GM12878 (cell line): ENCODE data around the gene NLRP6. TPM values are rescaled to one million over a fixed set of nuclear protein-coding genes. Genes with fewer than 3 reads are reported as not detected.

Experiments
- BHLHE40 ChIP-seq, 2 experiments: fragments of 450-650 bp in 1 of 2; IDR thresholded peaks; 2 replicates each; pipeline ENCODE4 v1.6.1; 2011 to 2017; ENCODE audit warnings: low read depth in 2 of 2, borderline replicate concordance in 1 of 2, improper control_type of control experiment in 1 of 2, low read length in 1 of 2, mild to moderate bottlenecking in 1 of 2
- CBX3 ChIP-seq: fragments of 200-600 bp; sonication (generic); IDR thresholded peaks from 2 replicates; pipeline ENCODE4 v1.6.1; 2016; ENCODE audit warnings: low read depth, borderline replicate concordance
- CEBPB ChIP-seq, 2 experiments: fragments of 150-350 bp in 1 of 2; IDR thresholded peaks; 2 replicates each; pipeline ENCODE4 v1.6.1; 2012 to 2014; ENCODE audit warnings: low read depth in 2 of 2, low read length in 2 of 2, borderline replicate concordance in 1 of 2, inconsistent platforms in 1 of 2
- CHD1 ChIP-seq: IDR thresholded peaks from 2 replicates; pipeline ENCODE4 v1.6.1; 2012; ENCODE audit warnings: low read depth, low read length, improper control_type of control experiment
- GATAD2B ChIP-seq: fragments of 450-650 bp; conservative IDR thresholded peaks from 2 replicates; pipeline ENCODE4 v1.6.1; 2017; ENCODE audit warnings: low read depth, mild to moderate bottlenecking, moderate library complexity
- HCFC1 ChIP-seq: fragments of 150-350 bp; IDR thresholded peaks from 2 replicates; pipeline ENCODE4 v1.6.1; 2014; ENCODE audit warnings: low read length
- HDAC2 ChIP-seq: fragments of 200-600 bp; sonication (generic); IDR thresholded peaks from 2 replicates; pipeline ENCODE4 v1.6.1; 2017
- MEF2B ChIP-seq: fragments of 450-650 bp; IDR thresholded peaks from 2 replicates; pipeline ENCODE4 v1.6.1; 2018; ENCODE audit warnings: mild to moderate bottlenecking, moderate library complexity; ENCODE audit not compliant: partially characterized antibody, poor library complexity, severe bottlenecking
- NFYA ChIP-seq: IDR thresholded peaks from 2 replicates; pipeline ENCODE4 v1.6.1; 2011; ENCODE audit warnings: low read depth, mild to moderate bottlenecking, low read length, improper control_type of control experiment, borderline replicate concordance
- NR2C1 ChIP-seq: fragments of 450-650 bp; IDR thresholded peaks from 2 replicates; pipeline ENCODE4 v1.6.1; 2017; ENCODE audit warnings: antibody characterized with exemption, mild to moderate bottlenecking, moderate library complexity
- NRF1 ChIP-seq: conservative IDR thresholded peaks from 2 replicates; pipeline ENCODE4 v1.6.1; 2011; ENCODE audit warnings: mild to moderate bottlenecking, low read depth, low read length, improper control_type of control experiment
- RAD21 ChIP-seq: IDR thresholded peaks from 2 replicates; pipeline ENCODE4 v1.6.1; 2011; ENCODE audit warnings: mild to moderate bottlenecking, low read depth, low read length, moderate library complexity; ENCODE audit not compliant: insufficient read depth
- SIN3A ChIP-seq: IDR thresholded peaks from 2 replicates; pipeline ENCODE4 v1.6.1; 2012; ENCODE audit warnings: low read depth, low read length, improper control_type of control experiment
- SIX5 ChIP-seq: IDR thresholded peaks from 2 replicates; pipeline ENCODE4 v1.6.1; 2011; ENCODE audit warnings: mild to moderate bottlenecking, low read depth, low read length, moderate library complexity; ENCODE audit not compliant: severe bottlenecking
- STAT1 ChIP-seq: fragments of 450-650 bp; conservative IDR thresholded peaks from 2 replicates; pipeline ENCODE4 v1.6.1; 2014; ENCODE audit warnings: antibody characterized with exemption, mild to moderate bottlenecking
- YY1 ChIP-seq: IDR thresholded peaks from 2 replicates; pipeline ENCODE4 v1.6.1; 2011; ENCODE audit warnings: low read depth, mild to moderate bottlenecking, low read length
- ZNF217 ChIP-seq: fragments of 450-650 bp; IDR thresholded peaks from 2 replicates; pipeline ENCODE4 v1.6.1; 2017; ENCODE audit warnings: antibody characterized with exemption, mild to moderate bottlenecking
- polyA plus RNA-seq, 11 experiments: library from polyadenylated mRNA; depleted of rRNA in 4 of 11; unstranded in 6 of 11; stranded (reverse) in 5 of 11; fragments of >200 nt; fragmentation: Nextera tagmentation in 4 of 11; fragmentation: Illumina TruSeq in 1 of 11; extraction: Ambion mirVana in 4 of 11; extraction: Trizol in 1 of 11; gene quantifications; 1 replicate in 1 of 11; 2 replicates in 10 of 11; pipeline versions ENCODE4 v1.2.1 to v1.2.3, GENCODE V29; 2011 to 2016; ENCODE audit warnings: inconsistent platforms in 2 of 11, missing spikeins in 2 of 11, low read depth in 1 of 11
- total RNA-seq, 4 experiments: library from RNA; depleted of rRNA in 3 of 4; stranded (reverse); fragments of >200 nt in 3 of 4; fragmentation: Illumina TruSeq in 1 of 4; extraction: Trizol in 1 of 4; gene quantifications; 2 replicates each; pipeline versions ENCODE4 v1.2.1 to v1.2.3, GENCODE V29; 2013 to 2021
- TF ChIP-seq, protein P1 (sequence below): fragments of 450-650 bp; formaldehyde crosslinking; IDR thresholded peaks from 2 replicates; pipeline ENCODE4 v1.5.0; 2022; ENCODE audit warnings: mild to moderate bottlenecking, missing genetic modification characterization
- TF ChIP-seq, protein P2 (sequence below): fragments of 450-650 bp; IDR thresholded peaks from 2 replicates; pipeline ENCODE4 v1.6.1; 2017; ENCODE audit warnings: borderline replicate concordance
- TF ChIP-seq, protein P3 (sequence below): fragments of 450-650 bp; IDR thresholded peaks from 2 replicates; pipeline ENCODE4 v1.6.1; 2017; ENCODE audit warnings: mild to moderate bottlenecking, low read depth, inconsistent platforms; ENCODE audit not compliant: poor library complexity, severe bottlenecking
- TF ChIP-seq, protein P4 (sequence below): fragments of 450-650 bp; IDR thresholded peaks from 2 replicates; pipeline ENCODE4 v1.6.1; 2017; ENCODE audit warnings: low read depth, mild to moderate bottlenecking, moderate library complexity

Gene NLRP6
- total and polyA plus RNA-seq, 10 of the 15 experiments (the other 5 are each of a cell fraction or from before 2014, with no cell fraction given): 0.03 to 0.11 TPM; not detected in 8

DNA sequence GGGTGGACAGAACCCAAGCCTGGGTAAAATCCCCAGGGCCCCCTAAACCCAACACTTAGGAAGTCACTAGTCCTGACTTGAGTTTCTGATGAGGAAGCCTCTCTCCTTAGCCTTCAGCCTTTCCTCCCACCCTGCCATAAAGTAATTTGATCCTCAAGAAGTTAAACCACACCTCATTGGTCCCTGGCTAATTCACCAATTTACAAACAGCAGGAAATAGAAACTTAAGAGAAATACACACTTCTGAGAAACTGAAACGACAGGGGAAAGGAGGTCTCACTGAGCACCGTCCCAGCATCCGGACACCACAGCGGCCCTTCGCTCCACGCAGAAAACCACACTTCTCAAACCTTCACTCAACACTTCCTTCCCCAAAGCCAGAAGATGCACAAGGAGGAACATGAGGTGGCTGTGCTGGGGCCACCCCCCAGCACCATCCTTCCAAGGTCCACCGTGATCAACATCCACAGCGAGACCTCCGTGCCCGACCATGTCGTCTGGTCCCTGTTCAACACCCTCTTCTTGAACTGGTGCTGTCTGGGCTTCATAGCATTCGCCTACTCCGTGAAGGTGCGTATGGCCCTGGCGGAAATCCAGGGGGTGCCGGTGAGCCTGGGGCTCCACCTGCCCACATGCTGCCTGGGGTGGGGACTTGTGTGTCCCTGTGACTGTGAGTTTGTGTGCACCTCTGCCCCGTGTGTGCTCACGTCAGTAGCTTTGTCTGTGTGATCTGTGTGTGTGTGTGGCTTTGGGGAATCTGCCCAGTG is 35.8 kb downstream of the NLRP6 start, which contains the start of gene IFITM1 (continued):
- TF ChIP-seq, protein P1, sequence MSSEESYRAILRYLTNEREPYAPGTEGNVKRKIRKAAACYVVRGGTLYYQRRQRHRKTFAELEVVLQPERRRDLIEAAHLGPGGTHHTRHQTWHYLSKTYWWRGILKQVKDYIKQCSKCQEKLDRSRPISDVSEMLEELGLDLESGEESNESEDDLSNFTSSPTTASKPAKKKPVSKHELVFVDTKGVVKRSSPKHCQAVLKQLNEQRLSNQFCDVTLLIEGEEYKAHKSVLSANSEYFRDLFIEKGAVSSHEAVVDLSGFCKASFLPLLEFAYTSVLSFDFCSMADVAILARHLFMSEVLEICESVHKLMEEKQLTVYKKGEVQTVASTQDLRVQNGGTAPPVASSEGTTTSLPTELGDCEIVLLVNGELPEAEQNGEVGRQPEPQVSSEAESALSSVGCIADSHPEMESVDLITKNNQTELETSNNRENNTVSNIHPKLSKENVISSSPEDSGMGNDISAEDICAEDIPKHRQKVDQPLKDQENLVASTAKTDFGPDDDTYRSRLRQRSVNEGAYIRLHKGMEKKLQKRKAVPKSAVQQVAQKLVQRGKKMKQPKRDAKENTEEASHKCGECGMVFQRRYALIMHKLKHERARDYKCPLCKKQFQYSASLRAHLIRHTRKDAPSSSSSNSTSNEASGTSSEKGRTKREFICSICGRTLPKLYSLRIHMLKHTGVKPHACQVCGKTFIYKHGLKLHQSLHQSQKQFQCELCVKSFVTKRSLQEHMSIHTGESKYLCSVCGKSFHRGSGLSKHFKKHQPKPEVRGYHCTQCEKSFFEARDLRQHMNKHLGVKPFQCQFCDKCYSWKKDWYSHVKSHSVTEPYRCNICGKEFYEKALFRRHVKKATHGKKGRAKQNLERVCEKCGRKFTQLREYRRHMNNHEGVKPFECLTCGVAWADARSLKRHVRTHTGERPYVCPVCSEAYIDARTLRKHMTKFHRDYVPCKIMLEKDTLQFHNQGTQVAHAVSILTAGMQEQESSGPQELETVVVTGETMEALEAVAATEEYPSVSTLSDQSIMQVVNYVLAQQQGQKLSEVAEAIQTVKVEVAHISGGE (CRISPR knock-in tag): no peak
- TF ChIP-seq, protein P2, sequence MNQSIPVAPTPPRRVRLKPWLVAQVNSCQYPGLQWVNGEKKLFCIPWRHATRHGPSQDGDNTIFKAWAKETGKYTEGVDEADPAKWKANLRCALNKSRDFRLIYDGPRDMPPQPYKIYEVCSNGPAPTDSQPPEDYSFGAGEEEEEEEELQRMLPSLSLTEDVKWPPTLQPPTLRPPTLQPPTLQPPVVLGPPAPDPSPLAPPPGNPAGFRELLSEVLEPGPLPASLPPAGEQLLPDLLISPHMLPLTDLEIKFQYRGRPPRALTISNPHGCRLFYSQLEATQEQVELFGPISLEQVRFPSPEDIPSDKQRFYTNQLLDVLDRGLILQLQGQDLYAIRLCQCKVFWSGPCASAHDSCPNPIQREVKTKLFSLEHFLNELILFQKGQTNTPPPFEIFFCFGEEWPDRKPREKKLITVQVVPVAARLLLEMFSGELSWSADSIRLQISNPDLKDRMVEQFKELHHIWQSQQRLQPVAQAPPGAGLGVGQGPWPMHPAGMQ: no peak
- no peak for TF ChIP-seq CEBPB (IDR thresholded peaks at IDR 0.05; ENCODE audit: borderline replicate concordance in 1 of 2, low read depth in 2 of 2, low read length in 2 of 2)
- no peak for TF ChIP-seq ZNF217
- TF ChIP-seq, protein P3, sequence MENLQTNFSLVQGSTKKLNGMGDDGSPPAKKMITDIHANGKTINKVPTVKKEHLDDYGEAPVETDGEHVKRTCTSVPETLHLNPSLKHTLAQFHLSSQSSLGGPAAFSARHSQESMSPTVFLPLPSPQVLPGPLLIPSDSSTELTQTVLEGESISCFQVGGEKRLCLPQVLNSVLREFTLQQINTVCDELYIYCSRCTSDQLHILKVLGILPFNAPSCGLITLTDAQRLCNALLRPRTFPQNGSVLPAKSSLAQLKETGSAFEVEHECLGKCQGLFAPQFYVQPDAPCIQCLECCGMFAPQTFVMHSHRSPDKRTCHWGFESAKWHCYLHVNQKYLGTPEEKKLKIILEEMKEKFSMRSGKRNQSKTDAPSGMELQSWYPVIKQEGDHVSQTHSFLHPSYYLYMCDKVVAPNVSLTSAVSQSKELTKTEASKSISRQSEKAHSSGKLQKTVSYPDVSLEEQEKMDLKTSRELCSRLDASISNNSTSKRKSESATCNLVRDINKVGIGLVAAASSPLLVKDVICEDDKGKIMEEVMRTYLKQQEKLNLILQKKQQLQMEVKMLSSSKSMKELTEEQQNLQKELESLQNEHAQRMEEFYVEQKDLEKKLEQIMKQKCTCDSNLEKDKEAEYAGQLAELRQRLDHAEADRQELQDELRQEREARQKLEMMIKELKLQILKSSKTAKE: peak; percentile 78
- TF ChIP-seq BHLHE40 (IDR thresholded peaks at IDR 0.05; ENCODE audit: borderline replicate concordance in 1 of 2, low read depth in 2 of 2, low read length in 1 of 2): no peak
- no peak for TF ChIP-seq NR2C1
- no peak for TF ChIP-seq NFYA
- TF ChIP-seq, protein P4, sequence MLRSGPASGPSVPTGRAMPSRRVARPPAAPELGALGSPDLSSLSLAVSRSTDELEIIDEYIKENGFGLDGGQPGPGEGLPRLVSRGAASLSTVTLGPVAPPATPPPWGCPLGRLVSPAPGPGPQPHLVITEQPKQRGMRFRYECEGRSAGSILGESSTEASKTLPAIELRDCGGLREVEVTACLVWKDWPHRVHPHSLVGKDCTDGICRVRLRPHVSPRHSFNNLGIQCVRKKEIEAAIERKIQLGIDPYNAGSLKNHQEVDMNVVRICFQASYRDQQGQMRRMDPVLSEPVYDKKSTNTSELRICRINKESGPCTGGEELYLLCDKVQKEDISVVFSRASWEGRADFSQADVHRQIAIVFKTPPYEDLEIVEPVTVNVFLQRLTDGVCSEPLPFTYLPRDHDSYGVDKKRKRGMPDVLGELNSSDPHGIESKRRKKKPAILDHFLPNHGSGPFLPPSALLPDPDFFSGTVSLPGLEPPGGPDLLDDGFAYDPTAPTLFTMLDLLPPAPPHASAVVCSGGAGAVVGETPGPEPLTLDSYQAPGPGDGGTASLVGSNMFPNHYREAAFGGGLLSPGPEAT: peak; percentile 67; the same call in 1 of the 2 replicates
- TF ChIP-seq SIN3A: peak; percentile 77; the same call in 1 of the 2 replicates
- TF ChIP-seq YY1: 0 out of 2 replicates have a peak, but pooled peaks have one; percentile 16
- no peak for TF ChIP-seq RAD21
- peak; percentile 77; the same call in 1 of the 2 replicates for TF ChIP-seq STAT1
- no peak for TF ChIP-seq CBX3
- peak; percentile 53 for TF ChIP-seq SIX5
- TF ChIP-seq NRF1: no peak
- peak; percentile 43; the same call in 1 of the 2 replicates for TF ChIP-seq GATAD2B
- TF ChIP-seq MEF2B: no peak
- TF ChIP-seq CHD1: no peak
- no peak for TF ChIP-seq HCFC1
- no peak for TF ChIP-seq HDAC2
